CD14-positive monocyte (primary cell): ENCODE results near the gene C1orf94. TPM values are rescaled to one million over a fixed set of nuclear protein-coding genes. Genes with fewer than 3 reads are reported as not detected.

Source experiments
- DNase-seq, 3 donors: peaks; one replicate each; pipeline ENCODE4 v3.0.0-alpha.2; 2011 to 2022
- H2AFZ ChIP-seq: 2 replicates; pipeline ENCODE4 v1.6.0; 2012; ENCODE audit warnings: mild to moderate bottlenecking, low read depth, low read length, inconsistent platforms; ENCODE audit not compliant: insufficient read depth, poor library complexity, severe bottlenecking
- H3K27ac ChIP-seq, 2 donors: 1 replicate in 1 of 2; 2 replicates in 1 of 2; pipeline ENCODE4 v1.5.1; 2012 to 2013; ENCODE audit warnings: low read length in 2 of 2, control low read depth in 1 of 2, inconsistent platforms in 1 of 2, low read depth in 1 of 2, mild to moderate bottlenecking in 1 of 2
- H3K27me3 ChIP-seq, 2 donors: one replicate each; pipeline versions ENCODE4 v1.6.0 to v1.6.1; 2011 to 2013; ENCODE audit warnings: low read length in 2 of 2; ENCODE audit not compliant: control insufficient read depth in 2 of 2, insufficient read depth in 2 of 2
- H3K36me3 ChIP-seq, 2 donors: replicated peaks in 1 of 2; 1 replicate in 1 of 2; 2 replicates in 1 of 2; pipeline versions ENCODE4 v1.5.1 to v1.6.1; 2012 to 2013; ENCODE audit warnings: low read length in 2 of 2, control low read depth in 1 of 2, inconsistent platforms in 1 of 2, mild to moderate bottlenecking in 1 of 2; ENCODE audit not compliant: insufficient read depth in 2 of 2, control insufficient read depth in 1 of 2
- H3K4me1 ChIP-seq, 2 donors: 1 replicate in 1 of 2; 2 replicates in 1 of 2; pipeline versions ENCODE4 v1.5.1 to v1.6.1; 2012 to 2013; ENCODE audit warnings: low read length in 2 of 2, control low read depth in 1 of 2, inconsistent platforms in 1 of 2, mild to moderate bottlenecking in 1 of 2, moderate library complexity in 1 of 2; ENCODE audit not compliant: insufficient read depth in 2 of 2, control insufficient read depth in 1 of 2
- H3K4me2 ChIP-seq: replicated peaks from 2 replicates; pipeline ENCODE3; 2012; ENCODE audit warnings: low read length, moderate library complexity, mild to moderate bottlenecking; ENCODE audit not compliant: poor library complexity, severe bottlenecking; ENCODE audit errors: extremely low read depth
- H3K4me3 ChIP-seq, 3 experiments: fragments of 200-600 bp in 1 of 3; sonication (generic) in 1 of 3; replicated peaks in 1 of 3; 1 replicate in 2 of 3; 2 replicates in 1 of 3; pipeline ENCODE4 v1.5.1; 2011 to 2013; ENCODE audit warnings: low read length in 3 of 3, mild to moderate bottlenecking in 3 of 3, control low read depth in 2 of 3, low read depth in 2 of 3, inconsistent platforms in 1 of 3, moderate library complexity in 1 of 3
- H3K79me2 ChIP-seq: 2 replicates; pipeline ENCODE4 v1.6.0; 2012; ENCODE audit warnings: mild to moderate bottlenecking, control low read depth, inconsistent platforms, low read length, moderate library complexity; ENCODE audit not compliant: insufficient read depth
- H3K9ac ChIP-seq: 2 replicates; pipeline ENCODE4 v1.6.0; 2017; ENCODE audit warnings: low read length, mild to moderate bottlenecking; ENCODE audit not compliant: insufficient read depth, poor library complexity, severe bottlenecking
- H3K9me3 ChIP-seq, 2 donors: replicated peaks in 1 of 2; 1 replicate in 1 of 2; 2 replicates in 1 of 2; pipeline versions ENCODE4 v1.5.1 to v1.6.1; 2012 to 2013; ENCODE audit warnings: low read length in 2 of 2, control low read depth in 1 of 2; ENCODE audit not compliant: control insufficient read depth in 1 of 2, insufficient read depth in 1 of 2
- H4K20me1 ChIP-seq: 2 replicates; pipeline ENCODE4 v1.6.0; 2012; ENCODE audit warnings: mild to moderate bottlenecking, low read length, control low read depth, moderate library complexity; ENCODE audit not compliant: insufficient read depth
- H3K27ac Mint-ChIP-seq, 7 donors: one replicate each; pipeline ENCODE4 v1.8.0; 2020; ENCODE audit warnings: mild to moderate bottlenecking in 7 of 7, mixed read lengths in 7 of 7, moderate library complexity in 6 of 7, inconsistent platforms in 2 of 7
- H3K27me3 Mint-ChIP-seq, 3 donors: one replicate each; pipeline ENCODE4 v1.8.0; 2021 to 2022; ENCODE audit warnings: low read depth in 3 of 3, mild to moderate bottlenecking in 3 of 3, mixed read lengths in 3 of 3, moderate library complexity in 3 of 3, inconsistent platforms in 1 of 3
- H3K36me3 Mint-ChIP-seq, 2 donors: one replicate each; pipeline ENCODE4 v1.8.0; 2020; ENCODE audit warnings: mixed read lengths in 2 of 2, inconsistent platforms in 1 of 2, mild to moderate bottlenecking in 1 of 2
- H3K4me1 Mint-ChIP-seq: one replicate; pipeline ENCODE4 v1.8.0; 2020; ENCODE audit warnings: mild to moderate bottlenecking, mixed read lengths
- H3K4me3 Mint-ChIP-seq, 2 donors: one replicate each; pipeline ENCODE4 v1.8.0; 2020; ENCODE audit warnings: mild to moderate bottlenecking in 2 of 2, mixed read lengths in 2 of 2, moderate library complexity in 1 of 2
- H3K9me3 Mint-ChIP-seq, 7 donors: one replicate each; pipeline ENCODE4 v1.8.0; 2020 to 2022; ENCODE audit warnings: mixed read lengths in 7 of 7, mild to moderate bottlenecking in 6 of 7, moderate library complexity in 6 of 7, inconsistent platforms in 2 of 7
- WGBS: methylation state at CpG from one replicate; pipeline ENCODE4 v1.1.5; 2013; ENCODE audit warnings: missing lambda C conversion rate; ENCODE audit not compliant: insufficient coverage; 5-methylcytosine and 5-hydroxymethylcytosine counted together
- intact Hi-C, 2 donors: fragments of 100-400 bp; cut with micrococcal nuclease; formaldehyde crosslinking; loops; one replicate each; pipeline versions ENCODE4 v1.15.0 to v1.15.1; 2023
- polyA plus RNA-seq, 3 donors: library from polyadenylated mRNA; depleted of rRNA in 1 of 3; unstranded in 2 of 3; stranded (reverse) in 1 of 3; fragments of 300-500 nt in 2 of 3; fragments of >200 nt in 1 of 3; fragmentation: Illumina TruSeq in 2 of 3; gene quantifications; 1 replicate in 2 of 3; 2 replicates in 1 of 3; pipeline ENCODE4 v1.2.3, GENCODE V29; 2012 to 2021
- TF ChIP-seq, protein P1 (sequence below): fragments of 200-600 bp; IDR thresholded peaks from one replicate; pipeline ENCODE4 v1.8.0; 2022; ENCODE audit warnings: antibody characterized with exemption, mild to moderate bottlenecking

The C1orf94 gene
- polyA plus RNA-seq, 3 donors = not detected

DNA sequence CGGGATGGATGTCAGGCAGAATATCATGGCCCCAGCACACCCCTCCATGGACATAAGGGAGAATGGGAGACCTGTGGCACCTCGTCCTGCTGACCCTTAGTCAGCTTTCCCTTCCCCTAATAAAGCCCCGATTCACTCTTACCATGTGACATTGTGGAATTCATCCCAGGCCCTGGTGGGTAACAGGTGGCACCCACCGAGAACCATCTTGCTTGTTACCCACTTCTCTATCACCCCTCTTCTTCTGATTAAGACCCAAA is 44.6 kb upstream of the C1orf94 start:
- Mint-ChIP-seq H3K4me3 (no peak overlapping the region), H3K36me3 (no peaks in the 10 kb centered on the region), H3K4me1 (no peaks in the 10 kb centered on the region), H3K27me3 (peaks cover 3 to 11% (median 4%) of the 10 kb centered on the region in 3 donors), H3K9me3 (peaks cover 0 to 2% (median 0%) of the 10 kb centered on the region in 7 donors), H3K27ac (no peak overlapping the region)
- intact Hi-C loops = no loop called here
- Histone ChIP-seq H2AFZ (no peak overlapping the region), H3K79me2 (no peaks in the 10 kb centered on the region), H3K9ac (no peak overlapping the region), H3K36me3 (no peaks in the 10 kb centered on the region), H3K4me3 (no peak overlapping the region), H3K4me2 (no peak overlapping the region), H3K9me3 (no peaks in the 10 kb centered on the region), H4K20me1 (no peaks in the 10 kb centered on the region), H3K4me1 (no peaks in the 10 kb centered on the region), H3K27ac (no peak overlapping the region), H3K27me3 (no peaks in the 10 kb centered on the region)
- DNase-seq = no peak
- TF ChIP-seq, protein P1, sequence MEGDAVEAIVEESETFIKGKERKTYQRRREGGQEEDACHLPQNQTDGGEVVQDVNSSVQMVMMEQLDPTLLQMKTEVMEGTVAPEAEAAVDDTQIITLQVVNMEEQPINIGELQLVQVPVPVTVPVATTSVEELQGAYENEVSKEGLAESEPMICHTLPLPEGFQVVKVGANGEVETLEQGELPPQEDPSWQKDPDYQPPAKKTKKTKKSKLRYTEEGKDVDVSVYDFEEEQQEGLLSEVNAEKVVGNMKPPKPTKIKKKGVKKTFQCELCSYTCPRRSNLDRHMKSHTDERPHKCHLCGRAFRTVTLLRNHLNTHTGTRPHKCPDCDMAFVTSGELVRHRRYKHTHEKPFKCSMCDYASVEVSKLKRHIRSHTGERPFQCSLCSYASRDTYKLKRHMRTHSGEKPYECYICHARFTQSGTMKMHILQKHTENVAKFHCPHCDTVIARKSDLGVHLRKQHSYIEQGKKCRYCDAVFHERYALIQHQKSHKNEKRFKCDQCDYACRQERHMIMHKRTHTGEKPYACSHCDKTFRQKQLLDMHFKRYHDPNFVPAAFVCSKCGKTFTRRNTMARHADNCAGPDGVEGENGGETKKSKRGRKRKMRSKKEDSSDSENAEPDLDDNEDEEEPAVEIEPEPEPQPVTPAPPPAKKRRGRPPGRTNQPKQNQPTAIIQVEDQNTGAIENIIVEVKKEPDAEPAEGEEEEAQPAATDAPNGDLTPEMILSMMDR = no peak
- 86% methylated on average over 3 of the region's 4 CpGs for WGBS

DNA sequence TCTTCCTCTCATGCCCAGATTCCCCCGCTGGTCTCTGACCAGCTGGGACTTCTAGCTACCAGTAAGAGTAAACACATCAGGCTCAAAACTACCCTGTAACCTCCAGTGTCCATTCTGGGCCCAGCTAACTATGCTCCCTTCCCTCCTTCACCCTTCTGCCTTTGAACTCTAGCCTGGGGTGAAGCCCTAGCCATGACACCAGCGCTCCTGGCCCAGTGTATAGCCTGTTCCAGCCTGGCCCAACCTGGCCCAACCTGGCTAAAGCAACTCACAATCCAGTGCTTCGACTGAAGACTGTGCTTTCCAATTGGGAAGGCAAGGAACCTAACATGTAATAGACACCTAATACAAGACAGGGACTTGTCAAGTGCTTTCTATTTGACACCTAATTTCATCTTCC is 39.3 kb upstream of the C1orf94 start:
- Mint-ChIP-seq H3K27me3 (peaks cover 3 to 10% (median 7%) of the 10 kb centered on the region in 3 donors), H3K4me3 (no peak overlapping the region), H3K36me3 (no peaks in the 10 kb centered on the region), H3K27ac (no peak overlapping the region), H3K4me1 (peaks cover 6% of the 10 kb centered on the region), H3K9me3 (peaks cover 0 to 2% (median 0%) of the 10 kb centered on the region in 7 donors)
- Histone ChIP-seq H3K4me1 (peaks cover 0 to 3% of the 10 kb centered on the region in 2 donors), H3K9me3 (no peaks in the 10 kb centered on the region), H4K20me1 (no peaks in the 10 kb centered on the region), H3K27ac (no peak overlapping the region), H3K27me3 (no peaks in the 10 kb centered on the region), H3K4me3 (no peak overlapping the region), H2AFZ (no peak overlapping the region), H3K9ac (no peak overlapping the region), H3K79me2 (no peaks in the 10 kb centered on the region), H3K4me2 (no peak overlapping the region), H3K36me3 (no peaks in the 10 kb centered on the region)
- intact Hi-C loops = no loop called here
- DNase-seq = no peak
- TF ChIP-seq, protein P1 = no peak
- WGBS = 96% methylated on average over 3 of the region's 3 CpGs
